ENCODE results near the gene PLA2R1. TPM values are rescaled to one million over a fixed set of nuclear protein-coding genes. Genes with fewer than 3 reads are reported as not detected.

Gene PLA2R1
- polyA plus RNA-seq, 1 donor from 2014 or later, result 0.69 TPM

DNA sequence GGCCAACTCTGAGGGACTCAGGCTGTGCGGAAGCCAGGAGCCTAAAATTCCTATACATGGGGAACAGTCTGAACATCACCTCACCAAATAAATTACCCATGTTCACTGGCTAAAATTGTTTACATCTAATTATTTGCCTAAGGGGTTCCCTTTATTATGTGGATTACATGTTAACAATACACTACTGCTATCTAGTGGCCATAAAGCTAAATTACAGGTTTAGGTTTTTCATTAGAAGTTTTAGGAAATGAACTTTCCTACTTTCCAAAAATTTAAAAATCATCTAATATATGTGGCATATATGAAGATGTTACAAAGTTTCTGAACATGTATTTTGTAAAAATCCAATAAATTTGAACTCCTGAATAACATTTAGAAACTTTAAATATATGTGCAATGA lies 40.3 kb downstream of the PLA2R1 start:
- no peaks in the 10 kb centered on the region for H4K20me1 ChIP-seq (ENCODE audit: insufficient read depth)
- no peaks in the 10 kb centered on the region for H3K9me2 ChIP-seq (ENCODE audit: insufficient read depth, low read length)
- no peaks in the 10 kb centered on the region for H3F3A ChIP-seq (ENCODE audit: insufficient read depth, low read length, poor library complexity, severe bottlenecking)
- no peaks in the 10 kb centered on the region for H3K36me3 ChIP-seq (ENCODE audit: insufficient read depth, low read length)
- no peak overlapping the region for H2AFZ ChIP-seq (ENCODE audit: low read depth, low read length)
- H3K9me3 ChIP-seq (ENCODE audit: low read length), result no peaks in the 10 kb centered on the region
- no peak overlapping the region for H3K4me3 ChIP-seq (ENCODE audit: low read length)
- no peaks in the 10 kb centered on the region for H3K27me3 ChIP-seq (ENCODE audit: insufficient read depth, low read depth, low read length)
- no peak overlapping the region for H3K9ac ChIP-seq (ENCODE audit: low read length)
- H3K4me2 ChIP-seq (ENCODE audit: low read length), result no peak overlapping the region
- no peaks in the 10 kb centered on the region for H3K79me2 ChIP-seq (replicated peaks; ENCODE audit: insufficient read depth, low read length)
- TF ChIP-seq CTCF (IDR thresholded peaks at IDR 0.05; ENCODE audit: poor library complexity, severe bottlenecking), result no peak
- no peak for TF ChIP-seq EP300 (conservative IDR thresholded peaks at IDR 0.05; ENCODE audit: poor library complexity, severe bottlenecking)
- no peak for TF ChIP-seq SMC3 (conservative IDR thresholded peaks at IDR 0.05; ENCODE audit: poor library complexity)
- TF ChIP-seq MXI1 (conservative IDR thresholded peaks at IDR 0.05; ENCODE audit: poor library complexity, severe bottlenecking), result no peak
- no peak for TF ChIP-seq REST (IDR thresholded peaks at IDR 0.05; ENCODE audit: borderline replicate concordance)
- no peak for TF ChIP-seq RAD21 (conservative IDR thresholded peaks at IDR 0.05)
- TF ChIP-seq EZH2 (IDR thresholded peaks at IDR 0.05; ENCODE audit: borderline replicate concordance, insufficient read depth, low read length, poor library complexity, severe bottlenecking), result no peak
- TF ChIP-seq TAF1 (IDR thresholded peaks at IDR 0.05; ENCODE audit: low read depth), result no peak
- TF ChIP-seq POLR2AphosphoS5 (IDR thresholded peaks at IDR 0.05), result no peak
- H3K27ac ChIP-seq (ENCODE audit: low read length), result no peak overlapping the region

- H3K9me2 ChIP-seq (ENCODE audit: insufficient read depth, low read length), result no peaks in the 10 kb centered on the region
- no peaks in the 10 kb centered on the region for H3F3A ChIP-seq (ENCODE audit: insufficient read depth, low read length, poor library complexity, severe bottlenecking)
- H2AFZ ChIP-seq (ENCODE audit: low read depth, low read length), result no peak overlapping the region
- no peak overlapping the region for H3K4me2 ChIP-seq (ENCODE audit: low read length)
- H3K36me3 ChIP-seq (ENCODE audit: insufficient read depth, low read length), result no peaks in the 10 kb centered on the region
- no peaks in the 10 kb centered on the region for H3K27me3 ChIP-seq (ENCODE audit: insufficient read depth, low read depth, low read length)
- H4K20me1 ChIP-seq (ENCODE audit: insufficient read depth), result no peaks in the 10 kb centered on the region
- TF ChIP-seq CTCF (IDR thresholded peaks at IDR 0.05; ENCODE audit: poor library complexity, severe bottlenecking), result no peak
- TF ChIP-seq EP300 (conservative IDR thresholded peaks at IDR 0.05; ENCODE audit: poor library complexity, severe bottlenecking), result no peak
- no peak for TF ChIP-seq EZH2 (IDR thresholded peaks at IDR 0.05; ENCODE audit: borderline replicate concordance, insufficient read depth, low read length, poor library complexity, severe bottlenecking)
- TF ChIP-seq POLR2AphosphoS5 (IDR thresholded peaks at IDR 0.05), result no peak
- TF ChIP-seq TAF1 (IDR thresholded peaks at IDR 0.05; ENCODE audit: low read depth), result no peak
- no peak for TF ChIP-seq RAD21 (conservative IDR thresholded peaks at IDR 0.05)
- TF ChIP-seq MXI1 (conservative IDR thresholded peaks at IDR 0.05; ENCODE audit: poor library complexity, severe bottlenecking), result no peak
- no peak for TF ChIP-seq SMC3 (conservative IDR thresholded peaks at IDR 0.05; ENCODE audit: poor library complexity)
- no peak for TF ChIP-seq REST (IDR thresholded peaks at IDR 0.05; ENCODE audit: borderline replicate concordance)
- H3K27ac ChIP-seq (ENCODE audit: low read length), result no peak overlapping the region
- no peaks in the 10 kb centered on the region for H3K9me3 ChIP-seq (ENCODE audit: low read length)
- no peak overlapping the region for H3K9ac ChIP-seq (ENCODE audit: low read length)
- H3K4me3 ChIP-seq (ENCODE audit: low read length), result no peak overlapping the region
- H3K79me2 ChIP-seq (replicated peaks; ENCODE audit: insufficient read depth, low read length), result no peaks in the 10 kb centered on the region
Measured at GRCh38 chr2:160019374-160020090, 42.9 kb downstream of the PLA2R1 start.

All from neural cell (in vitro differentiated cells).